H1 (cell line): ENCODE data around the gene DKK3. TPM values are rescaled to one million over a fixed set of nuclear protein-coding genes. Genes with fewer than 3 reads are reported as not detected.

ENCODE experiments used
- CTCF ChIA-PET: fragments of 300-600 bp; sonication (Branson Sonifier 250); formaldehyde crosslinking; loops from one replicate; lab custom pipeline; 2021; ENCODE audit not compliant: partially characterized antibody; lab: Charles Lee
- POLR2A ChIA-PET: fragments of 300-600 bp; sonication (Branson Sonifier 250); formaldehyde crosslinking; loops from one replicate; lab custom pipeline; 2021; ENCODE audit warnings: inconsistent platforms; ENCODE audit not compliant: partially characterized antibody; lab: Charles Lee
- DNase-seq, 2 experiments: peaks; one replicate each; pipeline versions ENCODE4 v3.0.0 to v3.0.0-alpha.2; 2010 to 2022; ENCODE audit warnings: low spot score in 2 of 2, low read depth in 1 of 2, mixed read lengths in 1 of 2
- FAIRE-seq: peaks from 2 replicates; lab custom pipeline; 2011; peaks lifted over from hg19 to GRCh38; lab: Jason Lieb, UNC
- H2AFZ ChIP-seq: 2 replicates; pipeline ENCODE4 v1.8.1; 2012; ENCODE audit warnings: low read length, inconsistent platforms
- H2AK5ac ChIP-seq: 2 replicates; pipeline ENCODE4 v1.6.1; 2013; ENCODE audit warnings: low read depth, low read length
- H2BK120ac ChIP-seq: replicated peaks from 2 replicates; pipeline ENCODE3; 2013; ENCODE audit warnings: low read depth, low read length, inconsistent platforms
- H2BK12ac ChIP-seq: 2 replicates; pipeline ENCODE4 v1.6.1; 2013; ENCODE audit warnings: low read depth, low read length
- H2BK15ac ChIP-seq: 2 replicates; pipeline ENCODE4 v1.6.1; 2013; ENCODE audit warnings: low read length
- H2BK20ac ChIP-seq: 2 replicates; pipeline ENCODE4 v1.6.1; 2013; ENCODE audit warnings: low read length
- H2BK5ac ChIP-seq: 2 replicates; pipeline ENCODE4 v1.6.1; 2013; ENCODE audit warnings: low read depth, low read length
- H3K14ac ChIP-seq: 2 replicates; pipeline ENCODE4 v1.6.1; 2013; ENCODE audit warnings: inconsistent platforms; ENCODE audit not compliant: insufficient read length
- H3K18ac ChIP-seq: 2 replicates; pipeline ENCODE4 v1.6.1; 2013; ENCODE audit warnings: low read length; ENCODE audit errors: extremely low read depth
- H3K23ac ChIP-seq: 2 replicates; pipeline ENCODE4 v1.6.1; 2013; ENCODE audit warnings: inconsistent platforms; ENCODE audit not compliant: insufficient read length
- H3K23me2 ChIP-seq: 2 replicates; pipeline ENCODE4 v1.6.1; 2013; ENCODE audit warnings: low read depth, low read length
- H3K27ac ChIP-seq: 2 replicates; pipeline ENCODE4 v1.6.1; 2011; ENCODE audit warnings: low read depth, low read length, inconsistent platforms
- H3K27me3 ChIP-seq, 4 experiments: replicated peaks in 1 of 4; 1 replicate in 1 of 4; 2 replicates in 3 of 4; pipeline versions ENCODE4 v1.6.1 to v1.8.1; 2011 to 2013; ENCODE audit warnings: low read length in 3 of 4, mild to moderate bottlenecking in 3 of 4, inconsistent platforms in 2 of 4, mixed read lengths in 2 of 4, moderate library complexity in 1 of 4; ENCODE audit not compliant: control insufficient read depth in 3 of 4, insufficient read depth in 3 of 4; ENCODE audit errors: extremely low read depth in 1 of 4
- H3K36me3 ChIP-seq, 4 experiments: 2 replicates each; pipeline versions ENCODE4 v1.6.1 to v1.8.1; 2011 to 2013; ENCODE audit warnings: mild to moderate bottlenecking in 4 of 4, low read length in 3 of 4, moderate library complexity in 2 of 4, control low read depth in 1 of 4, inconsistent platforms in 1 of 4; ENCODE audit not compliant: insufficient read depth in 4 of 4, control insufficient read depth in 2 of 4
- H3K4ac ChIP-seq: replicated peaks from 2 replicates; pipeline ENCODE3; 2013; ENCODE audit warnings: low read length, low read depth, mixed read lengths, inconsistent platforms; ENCODE audit not compliant: insufficient read length
- H3K4me1 ChIP-seq, 4 experiments: replicated peaks in 1 of 4; 1 replicate in 1 of 4; 2 replicates in 3 of 4; pipeline versions ENCODE4 v1.6.1 to v1.8.1; 2011 to 2013; ENCODE audit warnings: low read length in 3 of 4, inconsistent platforms in 2 of 4, mixed read lengths in 1 of 4; ENCODE audit not compliant: insufficient read depth in 4 of 4, control insufficient read depth in 3 of 4
- H3K4me2 ChIP-seq, 2 experiments: 2 replicates each; pipeline versions ENCODE4 v1.6.1 to v1.8.1; 2011 to 2013; ENCODE audit warnings: low read depth in 2 of 2, low read length in 2 of 2, control low read depth in 1 of 2, inconsistent platforms in 1 of 2, mild to moderate bottlenecking in 1 of 2; ENCODE audit not compliant: insufficient read depth in 1 of 2
- H3K4me3 ChIP-seq, 4 experiments: fragments of 200-600, 300-600 bp in 1 of 4; sonication (generic), shearing (Covaris generic), sonication (Bioruptor Twin) in 1 of 4; 2 replicates each; pipeline versions ENCODE4 v1.5.1 to v1.8.1; 2011 to 2016; ENCODE audit warnings: low read length in 4 of 4, low read depth in 3 of 4, control low read depth in 2 of 4, inconsistent platforms in 2 of 4, mild to moderate bottlenecking in 2 of 4, mixed read lengths in 1 of 4, moderate library complexity in 1 of 4; ENCODE audit not compliant: insufficient read depth in 2 of 4; ENCODE audit errors: extremely low read depth in 1 of 4
- H3K56ac ChIP-seq: replicated peaks from 2 replicates; pipeline ENCODE3; 2013; ENCODE audit warnings: low read depth, mild to moderate bottlenecking, mixed read lengths, low read length, inconsistent platforms; ENCODE audit not compliant: insufficient read length
- H3K79me1 ChIP-seq: 2 replicates; pipeline ENCODE4 v1.6.1; 2013; ENCODE audit warnings: low read depth, low read length, control low read depth
- H3K79me2 ChIP-seq, 2 experiments: 2 replicates each; pipeline versions ENCODE4 v1.6.1 to v1.8.1; 2012 to 2013; ENCODE audit warnings: low read length in 2 of 2, mild to moderate bottlenecking in 2 of 2, inconsistent platforms in 1 of 2; ENCODE audit not compliant: insufficient read depth in 2 of 2, control insufficient read depth in 1 of 2
- H3K9ac ChIP-seq, 4 experiments: replicated peaks in 1 of 4; 1 replicate in 1 of 4; 2 replicates in 3 of 4; pipeline versions ENCODE4 v1.6.1 to v1.8.1; 2011 to 2013; ENCODE audit warnings: low read depth in 3 of 4, low read length in 3 of 4, control low read depth in 2 of 4, mild to moderate bottlenecking in 2 of 4, moderate library complexity in 2 of 4, inconsistent platforms in 1 of 4; ENCODE audit errors: extremely low read depth in 1 of 4
- H3K9me3 ChIP-seq, 2 experiments: 2 replicates each; pipeline versions ENCODE4 v1.6.1 to v1.8.1; 2012 to 2013; ENCODE audit warnings: mild to moderate bottlenecking in 2 of 2, moderate library complexity in 2 of 2, control low read depth in 1 of 2, inconsistent platforms in 1 of 2, low read depth in 1 of 2, low read length in 1 of 2, mixed read lengths in 1 of 2; ENCODE audit not compliant: insufficient read depth in 2 of 2
- H4K20me1 ChIP-seq, 2 experiments: replicated peaks in 1 of 2; 2 replicates each; pipeline versions ENCODE3 to v1.8.1; 2011 to 2013; ENCODE audit warnings: inconsistent platforms in 2 of 2, low read length in 2 of 2, mild to moderate bottlenecking in 1 of 2; ENCODE audit not compliant: insufficient read depth in 2 of 2, control insufficient read depth in 1 of 2
- H4K5ac ChIP-seq: 2 replicates; pipeline ENCODE4 v1.6.1; 2013; ENCODE audit warnings: low read length, low read depth, mixed read lengths, inconsistent platforms; ENCODE audit not compliant: insufficient read length
- H4K8ac ChIP-seq: 2 replicates; pipeline ENCODE4 v1.8.0; 2013; ENCODE audit warnings: mild to moderate bottlenecking, moderate library complexity, low read length, inconsistent platforms; ENCODE audit not compliant: insufficient read depth; ENCODE audit errors: extremely low read depth
- H4K91ac ChIP-seq: replicated peaks from 2 replicates; pipeline ENCODE3; 2013; ENCODE audit warnings: low read length, mixed read lengths, inconsistent platforms; ENCODE audit not compliant: insufficient read length
- ASH2L ChIP-seq: fragments of 200-600, 300-600 bp; sonication (generic); IDR thresholded peaks from one replicate; pipeline ENCODE4 v1.7.1; 2017; ENCODE audit warnings: low read length
- CHD1 ChIP-seq: IDR thresholded peaks from 2 replicates; pipeline ENCODE4 v1.6.1; 2012; ENCODE audit warnings: low read depth, low read length, improper control_type of control experiment
- JUN ChIP-seq: IDR thresholded peaks from 2 replicates; pipeline ENCODE4 v1.6.1; 2011; ENCODE audit warnings: low read depth, mild to moderate bottlenecking, improper control_type of control experiment, low read length
- KDM4A ChIP-seq: IDR thresholded peaks from one replicate; pipeline ENCODE4 v1.7.1; 2012; ENCODE audit warnings: low read depth, mild to moderate bottlenecking, moderate library complexity, low read length, inconsistent platforms; ENCODE audit not compliant: severe bottlenecking
- POU5F1 ChIP-seq: IDR thresholded peaks from 2 replicates; pipeline ENCODE4 v1.6.1; 2011; ENCODE audit warnings: low read depth, mild to moderate bottlenecking, low read length, moderate library complexity
- RBBP5 ChIP-seq: IDR thresholded peaks from 2 replicates; pipeline ENCODE4 v1.7.1; 2012; ENCODE audit warnings: low read depth, mild to moderate bottlenecking, inconsistent platforms, low read length, moderate library complexity, borderline replicate concordance
- SIX5 ChIP-seq: IDR thresholded peaks from 2 replicates; pipeline ENCODE4 v1.6.1; 2011; ENCODE audit warnings: mild to moderate bottlenecking, low read depth, low read length
- WGBS, 2 experiments: shearing (Covaris generic) in 1 of 2; methylation state at CpG; one replicate each; pipeline versions ENCODE4 v1.1.6 to v1.1.7; 2013 to 2015; ENCODE audit warnings: low lambda C conversion rate in 2 of 2, mixed read lengths in 2 of 2, inconsistent platforms in 1 of 2, low coverage in 1 of 2, missing lambda C conversion rate in 1 of 2; ENCODE audit not compliant: insufficient replicate concordance in 2 of 2, insufficient coverage in 1 of 2, insufficient read length in 1 of 2; ENCODE audit errors: extremely low coverage in 1 of 2, missing lambda C conversion rate in 1 of 2; 5-methylcytosine and 5-hydroxymethylcytosine counted together
- polyA plus RNA-seq, 7 experiments: library from polyadenylated mRNA; depleted of rRNA in 3 of 7; stranded (reverse) in 5 of 7; unstranded in 2 of 7; fragments of >200 nt in 5 of 7; fragments of 200-250 nt in 2 of 7; gene quantifications; 1 replicate in 5 of 7; 2 replicates in 1 of 7; 4 replicates in 1 of 7; pipeline versions ENCODE4 v1.2.1 to v1.2.3, GENCODE V29; 2011 to 2013; ENCODE audit warnings: missing spikeins in 2 of 7, mixed read lengths in 2 of 7
- total RNA-seq: library from RNA; stranded (reverse); fragmentation: NEBNext Ultra II Directional; extraction: Animal tissue kit (Norgen Biotek cat#: 25700); gene quantifications from 2 replicates; pipeline ENCODE4 v1.2.1, GENCODE V29; 2021
- TF ChIP-seq, protein P1 (sequence below): IDR thresholded peaks from 2 replicates; pipeline ENCODE4 v1.6.1; 2012; ENCODE audit warnings: low read length, inconsistent platforms
- TF ChIP-seq, protein P2 (sequence below): IDR thresholded peaks from 2 replicates; pipeline ENCODE4 v1.6.1; 2012; ENCODE audit warnings: inconsistent platforms

Gene DKK3
- total and polyA plus RNA-seq, 2 of the 8 experiments (the other 6 are each of a cell fraction or from before 2014, with no cell fraction given): 30.0 to 40.1 TPM

DNA sequence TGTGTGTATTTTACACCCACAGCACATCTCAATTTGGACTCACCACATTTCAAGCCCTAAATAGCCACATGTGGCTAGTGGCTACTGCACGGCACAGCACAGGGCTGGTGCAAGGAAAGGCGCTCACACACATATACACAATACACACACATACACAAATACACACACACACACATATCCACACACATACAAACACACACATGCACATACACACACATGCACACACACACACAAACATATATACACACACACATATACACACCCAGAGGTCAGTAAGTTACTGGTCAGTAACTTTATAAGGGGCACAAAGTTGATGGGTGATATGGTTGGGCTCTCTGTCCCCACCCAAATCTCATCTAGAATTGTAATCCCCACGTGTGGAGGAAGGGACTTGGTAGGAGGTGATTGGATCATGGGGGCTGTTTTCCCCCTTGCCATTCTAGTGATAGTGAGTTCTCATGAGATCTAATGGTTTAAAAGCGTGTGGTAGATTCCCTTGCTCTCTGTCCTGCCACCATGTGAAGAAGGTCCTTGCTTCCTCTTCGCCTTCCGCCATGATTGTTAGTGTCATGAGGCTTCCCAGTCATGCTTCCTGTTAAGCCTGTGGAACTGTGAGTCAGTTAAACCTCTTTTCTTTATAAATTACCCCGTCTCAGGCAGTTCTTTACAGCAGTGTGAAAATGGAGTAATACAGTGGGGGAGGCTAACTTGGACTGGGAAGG, 37.6 kb upstream of the DKK3 start:
- Histone ChIP-seq H3K23ac (no peak overlapping the region), H3K4ac (no peak overlapping the region), H4K8ac (no peak overlapping the region), H4K5ac (no peak overlapping the region), H3K27ac (no peak overlapping the region), H4K20me1 (no peaks in the 10 kb centered on the region), H2BK12ac (no peak overlapping the region), H2AFZ (no peak overlapping the region), H3K79me1 (no peaks in the 10 kb centered on the region), H3K4me3 (no peak overlapping the region), H3K4me2 (no peak overlapping the region), H3K9ac (no peak overlapping the region), H3K14ac (no peak overlapping the region), H3K56ac (no peak overlapping the region), H2BK20ac (no peak overlapping the region), H4K91ac (no peak overlapping the region), H3K27me3 (no peaks in the 10 kb centered on the region; a peak in 2 of 7 replicates), H3K18ac (no peak overlapping the region), H3K79me2 (no peaks in the 10 kb centered on the region), H3K4me1 (peaks cover 0 to 3% (median under 1%) of the 10 kb centered on the region in 4 experiments; a peak in 2 of 7 replicates), H3K9me3 (peaks cover 0 to 3% of the 10 kb centered on the region in 2 experiments; a peak in 1 of 4 replicates), H2BK120ac (no peak overlapping the region), H3K36me3 (no peaks in the 10 kb centered on the region), H2AK5ac (no peak overlapping the region), H3K23me2 (no peaks in the 10 kb centered on the region), H2BK5ac (no peak overlapping the region), H2BK15ac (no peak overlapping the region)
- no peak for FAIRE-seq
- ChIA-PET POLR2A (no interaction called here), CTCF (interaction anchor here (0.6 to 12.7 kb wide), 20 partner anchors 18 to 588 kb away, joined by 3 to 403 read pairs (median 6); partner anchors contain the start of gene MICAL2)
- WGBS, 2 experiments: 93% methylated on average over 7 of the region's 7 CpGs; no CpG with 5 or more reads in 1 of the 2 experiments
- no peak for DNase-seq
- TF ChIP-seq, protein P1, sequence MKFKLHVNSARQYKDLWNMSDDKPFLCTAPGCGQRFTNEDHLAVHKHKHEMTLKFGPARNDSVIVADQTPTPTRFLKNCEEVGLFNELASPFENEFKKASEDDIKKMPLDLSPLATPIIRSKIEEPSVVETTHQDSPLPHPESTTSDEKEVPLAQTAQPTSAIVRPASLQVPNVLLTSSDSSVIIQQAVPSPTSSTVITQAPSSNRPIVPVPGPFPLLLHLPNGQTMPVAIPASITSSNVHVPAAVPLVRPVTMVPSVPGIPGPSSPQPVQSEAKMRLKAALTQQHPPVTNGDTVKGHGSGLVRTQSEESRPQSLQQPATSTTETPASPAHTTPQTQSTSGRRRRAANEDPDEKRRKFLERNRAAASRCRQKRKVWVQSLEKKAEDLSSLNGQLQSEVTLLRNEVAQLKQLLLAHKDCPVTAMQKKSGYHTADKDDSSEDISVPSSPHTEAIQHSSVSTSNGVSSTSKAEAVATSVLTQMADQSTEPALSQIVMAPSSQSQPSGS: no peak
- TF ChIP-seq, protein P2, sequence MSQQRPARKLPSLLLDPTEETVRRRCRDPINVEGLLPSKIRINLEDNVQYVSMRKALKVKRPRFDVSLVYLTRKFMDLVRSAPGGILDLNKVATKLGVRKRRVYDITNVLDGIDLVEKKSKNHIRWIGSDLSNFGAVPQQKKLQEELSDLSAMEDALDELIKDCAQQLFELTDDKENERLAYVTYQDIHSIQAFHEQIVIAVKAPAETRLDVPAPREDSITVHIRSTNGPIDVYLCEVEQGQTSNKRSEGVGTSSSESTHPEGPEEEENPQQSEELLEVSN: no peak
- no peak for TF ChIP-seq POU5F1
- no peak for TF ChIP-seq CHD1
- no peak for TF ChIP-seq JUN
- TF ChIP-seq KDM4A: no peak
- no peak for TF ChIP-seq SIX5
- TF ChIP-seq RBBP5: no peak
- TF ChIP-seq ASH2L: no peak
